ENCODE data around the gene ASCL5. TPM values are rescaled to one million over a fixed set of nuclear protein-coding genes. Genes with fewer than 3 reads are reported as not detected.
"Not testable (repeated sequence)": the region's sequence is repeated elsewhere in the genome, so short reads cannot be mapped to it uniquely, and the experiment has no call there.

ASCL5 gene
- total and polyA plus RNA-seq, 2 donors = 0.14 TPM; not detected in 1

DNA sequence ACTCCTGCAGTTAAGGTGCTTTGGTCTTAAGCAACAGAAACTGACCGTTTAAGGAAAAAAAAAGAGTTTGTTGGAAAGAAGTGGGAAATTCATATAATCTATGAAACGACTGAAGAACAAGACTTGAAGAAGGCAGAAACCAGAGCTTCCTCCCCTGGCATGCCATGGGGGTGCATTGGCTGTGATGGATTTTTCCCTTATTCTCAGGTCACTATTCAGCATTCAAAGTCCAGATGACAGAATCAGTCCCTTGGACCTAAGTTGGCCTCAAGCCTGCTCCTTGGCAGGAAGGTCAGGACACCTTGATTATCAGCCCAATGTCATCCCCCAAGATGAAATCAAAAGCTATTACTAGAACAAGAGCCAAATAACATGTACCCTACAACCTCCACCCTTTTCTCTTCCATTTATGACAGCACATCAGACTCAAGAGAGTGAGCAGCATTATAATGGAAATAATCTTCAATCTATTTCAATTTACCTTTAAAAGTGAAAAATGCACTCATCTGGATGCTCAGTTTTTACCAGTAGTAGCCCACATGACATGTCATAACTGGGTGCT, 43.1 kb upstream of the ASCL5 start:
- peaks cover 20 to 65% of the 10 kb centered on the region in 2 donors for H3K27me3 ChIP-seq (ENCODE audit: control insufficient read depth in 2 of 2, insufficient read depth in 1 of 2, low read length in 1 of 2)
- peak overlapping the region in 1 of 2 donors; percentile 42 for H3K27ac ChIP-seq (ENCODE audit: low read depth in 1 of 2, low read length in 1 of 2)
- no peak overlapping the region for H3K4me3 ChIP-seq (ENCODE audit: low read length in 2 of 2)
- H3K36me3 ChIP-seq (ENCODE audit: control insufficient read depth in 2 of 2, insufficient read depth in 2 of 2, low read length in 1 of 2) = no peaks in the 10 kb centered on the region
- DNase-seq (ENCODE audit: low read depth in 6 of 9, low spot score in 9 of 9) = no peak
- WGBS = 88% methylated on average over 2 of the region's 2 CpGs
- peaks cover 3 to 6% of the 10 kb centered on the region in 2 donors for H3K4me1 ChIP-seq (ENCODE audit: control insufficient read depth in 2 of 2, insufficient read depth in 2 of 2, low read length in 2 of 2)
- H3K9me3 ChIP-seq (ENCODE audit: control insufficient read depth in 2 of 2, insufficient read depth in 1 of 2, low read length in 1 of 2) = peaks cover 0 to 9% of the 10 kb centered on the region in 2 donors

DNA sequence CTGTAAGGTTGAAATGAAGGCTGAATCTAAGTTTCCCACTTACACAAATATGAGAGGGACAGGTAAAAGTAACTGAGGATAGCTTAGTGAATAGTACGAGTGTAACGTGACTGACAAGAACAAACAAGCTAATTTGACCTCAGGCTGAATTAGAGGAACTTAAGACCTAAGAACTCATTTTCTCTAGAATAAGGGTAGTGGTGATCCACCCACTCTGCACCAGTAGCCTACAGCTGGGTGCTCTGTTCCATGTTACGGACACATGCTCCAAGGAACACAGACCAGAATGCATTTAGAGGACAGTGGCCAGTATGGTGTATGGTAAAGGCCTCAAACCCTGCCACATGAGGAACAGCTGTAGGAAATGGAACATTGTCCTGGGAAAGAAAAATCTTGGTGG, 42.2 kb upstream of the ASCL5 start:
- DNase-seq (ENCODE audit: low read depth in 6 of 9, low spot score in 9 of 9) = no peak
- H3K27ac ChIP-seq (ENCODE audit: low read depth in 1 of 2, low read length in 1 of 2) = no peak overlapping the region
- H3K4me1 ChIP-seq (ENCODE audit: control insufficient read depth in 2 of 2, insufficient read depth in 2 of 2, low read length in 2 of 2) = peaks cover 3 to 6% of the 10 kb centered on the region in 2 donors
- peaks cover 0 to 9% of the 10 kb centered on the region in 2 donors for H3K9me3 ChIP-seq (ENCODE audit: control insufficient read depth in 2 of 2, insufficient read depth in 1 of 2, low read length in 1 of 2)
- H3K4me3 ChIP-seq (ENCODE audit: low read length in 2 of 2) = no peak overlapping the region
- no peaks in the 10 kb centered on the region for H3K36me3 ChIP-seq (ENCODE audit: control insufficient read depth in 2 of 2, insufficient read depth in 2 of 2, low read length in 1 of 2)
- peaks cover 20 to 62% of the 10 kb centered on the region in 2 donors for H3K27me3 ChIP-seq (ENCODE audit: control insufficient read depth in 2 of 2, insufficient read depth in 1 of 2, low read length in 1 of 2)
- WGBS = 66% methylated on average over 3 of the region's 3 CpGs

DNA sequence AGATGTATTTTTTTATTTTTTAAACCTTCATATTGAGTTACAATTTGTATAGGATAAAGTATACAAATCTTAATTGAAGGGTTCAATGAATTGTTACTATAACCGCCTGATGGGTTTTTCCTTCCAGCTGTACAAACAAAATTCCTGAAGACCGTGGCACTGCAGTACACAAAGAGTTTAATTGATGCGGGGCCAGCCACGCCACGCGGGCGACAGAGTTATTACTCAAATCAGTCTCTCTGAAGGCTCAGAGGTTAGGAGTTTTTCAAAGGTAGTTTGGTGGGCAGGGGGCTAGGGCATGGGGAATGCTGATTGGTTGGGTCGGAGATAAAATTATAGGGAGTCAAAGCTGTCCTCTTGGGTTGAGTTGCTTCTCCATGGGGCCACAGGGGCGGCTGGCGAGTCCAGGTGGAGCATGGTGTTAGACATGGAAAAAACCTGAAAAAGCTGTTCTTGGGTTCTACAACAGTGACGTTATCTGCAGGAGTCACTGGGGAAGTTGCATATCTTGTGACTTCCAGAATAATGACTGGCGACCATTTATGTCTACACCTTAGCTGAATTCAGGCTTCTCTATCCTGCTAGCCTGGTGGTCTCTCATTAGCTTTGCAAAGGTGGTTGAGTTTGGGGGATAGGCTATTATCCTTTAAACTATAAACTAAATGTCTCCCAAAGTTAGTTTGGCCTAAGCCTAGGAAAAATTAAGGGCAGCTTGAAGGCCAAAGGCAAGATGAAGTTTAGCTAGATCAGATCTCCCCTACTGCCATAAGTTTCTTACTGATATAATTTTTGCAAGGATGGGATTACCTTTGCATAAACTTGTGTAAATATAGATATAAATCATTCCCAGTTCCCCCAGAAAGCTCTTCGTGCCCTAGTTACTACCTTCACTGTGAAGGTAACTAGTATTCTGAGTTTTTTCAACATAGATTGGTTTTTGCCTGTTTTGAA, 40.3 kb upstream of the ASCL5 start:
- whole genome bisulfite sequencing = 95% methylated on average over 13 of the region's 13 CpGs

DNA sequence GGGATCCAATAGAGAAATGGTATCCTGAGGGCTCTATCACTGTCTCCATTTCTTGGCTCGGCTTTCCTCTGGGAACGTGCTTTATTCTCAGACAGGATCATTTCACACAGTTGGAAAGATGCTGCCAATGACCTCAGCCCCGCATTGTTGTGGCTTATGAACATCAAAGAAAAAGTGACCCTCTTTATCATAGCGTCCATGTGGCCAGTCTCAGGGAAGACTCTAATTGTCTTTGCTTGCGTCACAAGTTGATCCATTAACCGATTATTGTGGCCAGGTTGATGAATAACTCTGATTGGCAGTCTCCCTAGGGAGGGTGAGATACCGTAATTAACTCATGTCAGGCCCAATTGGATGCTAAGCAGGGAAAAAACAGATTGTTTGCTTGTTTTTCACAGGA, 37.7 kb upstream of the ASCL5 start:
- Histone ChIP-seq H3K9me3 (ENCODE audit: control insufficient read depth in 2 of 2, insufficient read depth in 1 of 2, low read length in 1 of 2) (no peaks in the 10 kb centered on the region), H3K36me3 (ENCODE audit: control insufficient read depth in 2 of 2, insufficient read depth in 2 of 2, low read length in 1 of 2) (no peaks in the 10 kb centered on the region), H3K4me3 (ENCODE audit: low read length in 2 of 2) (no peak overlapping the region), H3K27ac (ENCODE audit: low read depth in 1 of 2, low read length in 1 of 2) (no peak overlapping the region), H3K4me1 (ENCODE audit: control insufficient read depth in 2 of 2, insufficient read depth in 2 of 2, low read length in 2 of 2) (no peaks in the 10 kb centered on the region), H3K27me3 (ENCODE audit: control insufficient read depth in 2 of 2, insufficient read depth in 1 of 2, low read length in 1 of 2) (peaks cover 0 to 25% of the 10 kb centered on the region in 2 donors)
- 94% methylated on average over 7 of the region's 7 CpGs for WGBS
- no peak for DNase-seq (ENCODE audit: low read depth in 6 of 9, low spot score in 9 of 9)

More for the DNA sequence above, 40.3 kb upstream of the ASCL5 start:
- H3K4me3 ChIP-seq (ENCODE audit: low read length in 2 of 2) = no peak overlapping the region
- H3K4me1 ChIP-seq (ENCODE audit: control insufficient read depth in 2 of 2, insufficient read depth in 2 of 2, low read length in 2 of 2) = peaks cover 3 to 6% of the 10 kb centered on the region in 2 donors
- H3K27me3 ChIP-seq (ENCODE audit: control insufficient read depth in 2 of 2, insufficient read depth in 1 of 2, low read length in 1 of 2) = peaks cover 20 to 51% of the 10 kb centered on the region in 2 donors
- no peak overlapping the region for H3K27ac ChIP-seq (ENCODE audit: low read depth in 1 of 2, low read length in 1 of 2)
- DNase-seq (ENCODE audit: low read depth in 6 of 9, low spot score in 9 of 9) = no peak
- peaks cover 0 to 7% of the 10 kb centered on the region in 2 donors for H3K9me3 ChIP-seq (ENCODE audit: control insufficient read depth in 2 of 2, insufficient read depth in 1 of 2, low read length in 1 of 2)
- H3K36me3 ChIP-seq (ENCODE audit: control insufficient read depth in 2 of 2, insufficient read depth in 2 of 2, low read length in 1 of 2) = no peaks in the 10 kb centered on the region

DNA sequence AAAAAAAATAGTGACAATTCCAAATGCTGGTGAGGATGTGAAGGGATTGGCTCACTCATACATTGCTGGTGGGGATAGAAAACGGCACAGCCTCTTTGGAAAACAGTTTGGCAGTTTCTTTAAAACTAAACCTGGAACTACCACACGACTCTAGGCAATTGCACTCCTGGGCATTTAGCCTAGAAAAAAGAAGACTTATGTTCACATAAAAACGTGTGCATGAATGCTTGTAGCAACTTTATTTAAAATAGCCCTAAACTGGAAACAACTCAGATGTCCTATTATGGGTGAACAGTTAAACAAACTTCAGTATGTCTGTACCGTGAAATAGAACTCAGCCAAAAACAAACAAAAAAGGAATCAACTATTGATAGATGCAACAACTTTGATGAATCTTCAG, 36.7 kb upstream of the ASCL5 start:
- no peak overlapping the region for H3K4me3 ChIP-seq (ENCODE audit: low read length in 2 of 2)
- no peak overlapping the region for H3K27ac ChIP-seq (ENCODE audit: low read depth in 1 of 2, low read length in 1 of 2)
- DNase-seq (ENCODE audit: low read depth in 6 of 9, low spot score in 9 of 9) = no peak
- H3K9me3 ChIP-seq (ENCODE audit: control insufficient read depth in 2 of 2, insufficient read depth in 1 of 2, low read length in 1 of 2) = no peaks in the 10 kb centered on the region
- peaks cover 0 to 17% of the 10 kb centered on the region in 2 donors for H3K27me3 ChIP-seq (ENCODE audit: control insufficient read depth in 2 of 2, insufficient read depth in 1 of 2, low read length in 1 of 2)
- WGBS = 75% methylated on average over 4 of the region's 4 CpGs
- no peaks in the 10 kb centered on the region for H3K4me1 ChIP-seq (ENCODE audit: control insufficient read depth in 2 of 2, insufficient read depth in 2 of 2, low read length in 2 of 2)
- no peaks in the 10 kb centered on the region for H3K36me3 ChIP-seq (ENCODE audit: control insufficient read depth in 2 of 2, insufficient read depth in 2 of 2, low read length in 1 of 2)

DNA sequence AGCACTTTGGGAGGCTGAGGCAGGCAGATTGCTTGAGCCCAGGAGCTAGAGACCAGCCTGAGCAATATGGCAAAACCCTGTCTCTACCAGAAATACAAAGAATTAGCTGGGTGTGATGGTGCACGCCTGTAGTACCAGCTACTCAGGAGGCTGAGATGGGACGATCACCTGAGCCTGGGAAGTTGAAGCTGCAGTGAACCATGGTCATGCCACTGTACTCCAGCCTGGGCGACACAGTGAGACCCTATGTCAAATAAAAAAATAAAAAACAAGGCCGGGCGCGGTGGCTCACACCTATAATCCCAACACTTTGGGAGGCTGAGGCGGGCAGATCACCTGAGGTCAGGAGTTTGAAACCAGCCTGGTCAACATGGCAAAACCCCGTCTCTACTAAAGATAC, 36.1 kb upstream of the ASCL5 start:
- not testable (repeated sequence) for H3K4me3 ChIP-seq (ENCODE audit: low read length in 2 of 2); H3K27ac ChIP-seq (ENCODE audit: low read depth in 1 of 2, low read length in 1 of 2); H3K36me3 ChIP-seq (ENCODE audit: control insufficient read depth in 2 of 2, insufficient read depth in 2 of 2, low read length in 1 of 2); H3K4me1 ChIP-seq (ENCODE audit: control insufficient read depth in 2 of 2, insufficient read depth in 2 of 2, low read length in 2 of 2); H3K9me3 ChIP-seq (ENCODE audit: control insufficient read depth in 2 of 2, insufficient read depth in 1 of 2, low read length in 1 of 2); DNase-seq (ENCODE audit: low read depth in 6 of 9, low spot score in 9 of 9)
- peaks cover 0 to 13% of the 10 kb centered on the region in 2 donors for H3K27me3 ChIP-seq (ENCODE audit: control insufficient read depth in 2 of 2, insufficient read depth in 1 of 2, low read length in 1 of 2)
- WGBS = 92% methylated on average over 8 of the region's 8 CpGs

DNA sequence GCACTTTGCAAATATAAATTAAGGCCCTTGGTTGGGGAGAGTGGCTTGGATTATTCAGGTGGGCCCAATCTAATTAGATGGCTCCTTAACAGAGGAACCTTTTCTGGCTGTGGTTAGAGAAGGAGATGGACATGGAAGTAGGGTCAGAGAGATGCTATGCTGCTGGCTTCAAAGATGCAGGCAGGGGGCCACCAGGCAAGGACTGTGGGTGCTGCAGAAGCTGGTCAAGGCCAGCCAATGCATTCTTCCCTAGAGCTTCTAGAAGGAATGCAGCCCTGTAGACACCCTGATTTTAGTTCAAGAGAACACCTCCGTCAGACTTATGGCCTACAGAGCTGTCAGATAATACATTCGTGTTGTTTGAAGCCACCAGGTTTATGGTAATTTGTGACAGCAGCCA, 31.0 kb upstream of the ASCL5 start:
- H3K27ac ChIP-seq (ENCODE audit: low read depth in 1 of 2, low read length in 1 of 2) = no peak overlapping the region
- H3K27me3 ChIP-seq (ENCODE audit: control insufficient read depth in 2 of 2, insufficient read depth in 1 of 2, low read length in 1 of 2) = peaks cover 0 to 2% of the 10 kb centered on the region in 2 donors
- H3K4me3 ChIP-seq (ENCODE audit: low read length in 2 of 2) = no peak overlapping the region
- 96% methylated on average over 2 of the region's 2 CpGs for WGBS
- no peaks in the 10 kb centered on the region for H3K36me3 ChIP-seq (ENCODE audit: control insufficient read depth in 2 of 2, insufficient read depth in 2 of 2, low read length in 1 of 2)
- no peaks in the 10 kb centered on the region for H3K9me3 ChIP-seq (ENCODE audit: control insufficient read depth in 2 of 2, insufficient read depth in 1 of 2, low read length in 1 of 2)
- peaks cover 4 to 11% of the 10 kb centered on the region in 2 donors for H3K4me1 ChIP-seq (ENCODE audit: control insufficient read depth in 2 of 2, insufficient read depth in 2 of 2, low read length in 2 of 2)
- no peak for DNase-seq (ENCODE audit: low read depth in 6 of 9, low spot score in 9 of 9)

DNA sequence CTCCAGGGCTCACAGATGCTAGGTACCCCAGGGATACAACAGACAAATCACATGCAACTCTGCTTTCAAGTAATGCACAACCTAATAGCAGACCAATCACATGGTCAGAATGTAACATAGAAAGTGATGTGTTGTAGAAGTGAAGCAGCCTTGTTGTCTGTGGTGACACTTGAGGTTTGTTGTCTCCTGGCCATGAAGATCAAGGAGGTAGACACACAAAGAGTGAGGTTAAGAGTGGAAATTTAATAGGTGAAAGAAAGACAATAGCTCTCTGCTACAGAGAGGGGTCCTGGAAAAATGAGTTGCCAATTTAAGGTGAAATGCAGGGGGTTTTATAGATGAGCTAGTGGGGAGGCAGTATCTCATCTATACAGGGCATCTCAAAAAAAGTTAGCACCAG, 29.8 kb upstream of the ASCL5 start:
- no peaks in the 10 kb centered on the region for H3K27me3 ChIP-seq (ENCODE audit: control insufficient read depth in 2 of 2, insufficient read depth in 1 of 2, low read length in 1 of 2)
- DNase-seq (ENCODE audit: low read depth in 6 of 9, low spot score in 9 of 9) = no peak
- H3K27ac ChIP-seq (ENCODE audit: low read depth in 1 of 2, low read length in 1 of 2) = no peak overlapping the region
- no peak overlapping the region for H3K4me3 ChIP-seq (ENCODE audit: low read length in 2 of 2)
- H3K36me3 ChIP-seq (ENCODE audit: control insufficient read depth in 2 of 2, insufficient read depth in 2 of 2, low read length in 1 of 2) = peaks cover under 1 to 1% of the 10 kb centered on the region in 2 donors
- H3K9me3 ChIP-seq (ENCODE audit: control insufficient read depth in 2 of 2, insufficient read depth in 1 of 2, low read length in 1 of 2) = no peaks in the 10 kb centered on the region
- peaks cover 4 to 11% of the 10 kb centered on the region in 2 donors for H3K4me1 ChIP-seq (ENCODE audit: control insufficient read depth in 2 of 2, insufficient read depth in 2 of 2, low read length in 2 of 2)

DNA sequence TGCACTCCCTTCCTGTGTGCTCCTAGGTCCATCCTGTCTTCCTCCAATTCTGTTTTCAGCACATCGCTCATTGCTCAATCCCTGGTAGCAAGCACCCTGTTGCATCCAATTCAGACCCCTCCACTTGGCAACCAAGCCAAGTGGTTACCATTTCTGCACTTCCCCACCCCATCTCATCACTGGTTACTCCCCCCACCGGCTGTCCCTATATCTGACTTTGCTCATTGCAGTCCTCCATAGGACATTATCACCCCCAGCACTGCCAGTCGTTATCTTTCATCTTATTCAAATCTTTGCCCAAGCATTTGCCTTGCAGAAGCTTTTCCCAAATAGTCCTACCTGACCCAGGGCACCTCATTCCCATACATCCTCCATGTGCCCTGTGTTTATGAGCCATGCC, 29.4 kb upstream of the ASCL5 start:
- H3K27me3 ChIP-seq (ENCODE audit: control insufficient read depth in 2 of 2, insufficient read depth in 1 of 2, low read length in 1 of 2) = no peaks in the 10 kb centered on the region
- H3K36me3 ChIP-seq (ENCODE audit: control insufficient read depth in 2 of 2, insufficient read depth in 2 of 2, low read length in 1 of 2) = peaks cover 4% of the 10 kb centered on the region in 2 donors
- peaks cover 4 to 11% of the 10 kb centered on the region in 2 donors for H3K4me1 ChIP-seq (ENCODE audit: control insufficient read depth in 2 of 2, insufficient read depth in 2 of 2, low read length in 2 of 2)
- no peak overlapping the region for H3K27ac ChIP-seq (ENCODE audit: low read depth in 1 of 2, low read length in 1 of 2)
- DNase-seq (ENCODE audit: low read depth in 6 of 9, low spot score in 9 of 9) = no peak
- over 99% methylated on average over 3 of the region's 3 CpGs for WGBS
- no peak overlapping the region for H3K4me3 ChIP-seq (ENCODE audit: low read length in 2 of 2)
- H3K9me3 ChIP-seq (ENCODE audit: control insufficient read depth in 2 of 2, insufficient read depth in 1 of 2, low read length in 1 of 2) = no peaks in the 10 kb centered on the region
